OCI-M2 (cell line): Measurements from ENCODE around the gene RAB26.

ENCODE experiments used
- DNase-seq: peaks from one replicate; lab custom pipeline; 2025; ENCODE audit not compliant: unreplicated experiment; lab: John Stamatoyannopoulos, UW

RAB26 gene

DNA sequence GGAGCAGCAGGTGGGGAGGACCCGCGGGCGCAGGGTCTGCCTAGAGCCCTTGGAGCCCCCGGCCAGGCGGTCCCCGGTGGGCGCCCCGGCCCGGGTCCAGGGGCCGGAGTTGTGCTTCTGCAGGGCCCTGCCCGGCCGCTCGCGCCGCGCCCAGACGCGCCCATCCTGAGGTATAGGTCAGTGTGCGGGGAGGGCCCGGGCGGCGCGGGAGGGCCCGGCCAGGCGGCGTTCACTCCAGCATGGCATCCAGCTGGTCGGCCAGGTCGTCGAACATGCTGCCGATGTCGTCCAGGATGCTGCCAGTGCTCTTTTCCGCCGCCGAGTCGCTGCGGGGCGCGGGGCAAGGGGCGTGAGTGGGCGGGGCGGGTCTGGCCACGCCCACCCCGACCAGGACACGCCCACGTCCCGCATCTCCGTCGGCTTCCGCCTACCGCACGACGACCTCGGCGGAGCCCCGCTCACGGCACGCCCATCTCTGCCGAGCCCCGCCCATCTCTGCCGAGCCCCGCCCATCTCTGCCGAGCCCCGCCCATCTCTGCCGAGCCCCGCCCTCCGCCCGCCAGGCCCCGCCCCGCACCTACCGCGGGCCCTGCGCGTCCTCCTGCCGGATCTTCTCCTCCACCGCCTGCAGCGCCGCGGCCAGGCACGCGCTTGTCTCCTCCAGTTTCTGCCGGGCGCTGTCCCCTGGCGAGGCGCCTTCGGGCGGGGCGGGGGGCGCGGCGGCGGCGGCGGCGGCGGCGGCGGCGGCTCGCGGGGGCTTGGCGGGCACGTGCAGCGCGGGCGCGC lies 30.1 kb downstream of the RAB26 start:
- no peak for DNase-seq

DNA sequence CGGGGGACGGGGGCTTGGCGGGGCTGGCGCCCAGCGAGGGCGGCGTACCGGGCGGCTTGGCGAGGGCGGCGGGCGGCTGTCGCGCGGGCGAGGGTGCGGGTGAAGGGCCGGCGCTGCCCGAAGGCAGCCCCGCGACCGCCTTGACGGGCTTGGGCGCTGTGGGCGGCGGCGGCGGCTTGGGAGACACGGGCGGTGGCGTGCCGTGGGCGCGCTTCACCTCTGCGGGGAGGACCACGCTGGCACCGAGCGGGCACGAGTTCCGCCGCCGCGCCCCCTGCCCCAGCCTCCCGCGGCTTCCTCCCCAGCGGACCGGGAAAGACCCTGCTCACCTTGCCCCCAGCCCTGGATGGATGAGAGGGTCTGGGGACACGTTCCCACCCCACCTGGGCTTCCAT lies 30.7 kb downstream of the RAB26 start:
- no peak for DNase-seq

DNA sequence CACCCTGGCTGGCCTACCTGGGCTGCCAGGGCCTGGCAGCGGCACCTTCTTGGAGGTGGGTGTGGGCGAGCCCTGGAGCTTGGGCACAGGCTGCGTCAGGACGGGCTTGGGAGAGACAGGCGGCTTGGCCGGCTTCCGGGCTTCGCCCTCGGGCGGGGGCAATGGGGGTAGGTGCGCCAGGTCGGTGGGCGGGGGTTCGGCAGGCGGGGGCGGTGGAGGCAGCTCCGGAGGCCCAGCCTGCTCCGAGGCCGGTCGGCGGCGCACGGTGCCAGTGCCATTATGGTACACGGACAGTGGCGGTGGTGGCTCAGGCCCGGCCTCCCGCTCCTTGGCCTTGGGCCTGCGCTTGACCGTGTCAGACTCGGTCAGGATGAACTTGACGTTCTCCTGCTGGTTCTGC lies 31.2 kb downstream of the RAB26 start:
- DNase-seq: no peak

DNA sequence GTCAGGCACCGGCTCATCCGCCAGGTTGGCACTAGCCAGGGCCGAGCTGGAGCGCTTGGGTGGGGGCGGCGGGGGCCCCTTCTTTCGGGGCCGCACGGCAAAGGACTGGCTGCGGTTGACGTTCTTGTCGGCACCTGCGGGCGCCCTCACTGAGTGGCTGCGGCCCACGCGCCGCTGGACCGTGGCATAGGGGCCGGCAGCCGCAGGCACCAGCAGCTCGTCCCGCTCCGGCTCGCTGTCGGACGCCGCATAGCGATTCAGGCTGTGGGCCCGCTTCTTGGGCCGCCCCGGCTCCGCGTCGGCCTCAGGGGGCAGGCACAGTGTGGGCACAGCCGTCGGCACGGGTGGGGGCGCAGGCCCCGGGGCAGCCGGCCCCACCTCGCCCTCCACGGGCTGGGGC lies 32.0 kb downstream of the RAB26 start:
- no peak for DNase-seq

DNA sequence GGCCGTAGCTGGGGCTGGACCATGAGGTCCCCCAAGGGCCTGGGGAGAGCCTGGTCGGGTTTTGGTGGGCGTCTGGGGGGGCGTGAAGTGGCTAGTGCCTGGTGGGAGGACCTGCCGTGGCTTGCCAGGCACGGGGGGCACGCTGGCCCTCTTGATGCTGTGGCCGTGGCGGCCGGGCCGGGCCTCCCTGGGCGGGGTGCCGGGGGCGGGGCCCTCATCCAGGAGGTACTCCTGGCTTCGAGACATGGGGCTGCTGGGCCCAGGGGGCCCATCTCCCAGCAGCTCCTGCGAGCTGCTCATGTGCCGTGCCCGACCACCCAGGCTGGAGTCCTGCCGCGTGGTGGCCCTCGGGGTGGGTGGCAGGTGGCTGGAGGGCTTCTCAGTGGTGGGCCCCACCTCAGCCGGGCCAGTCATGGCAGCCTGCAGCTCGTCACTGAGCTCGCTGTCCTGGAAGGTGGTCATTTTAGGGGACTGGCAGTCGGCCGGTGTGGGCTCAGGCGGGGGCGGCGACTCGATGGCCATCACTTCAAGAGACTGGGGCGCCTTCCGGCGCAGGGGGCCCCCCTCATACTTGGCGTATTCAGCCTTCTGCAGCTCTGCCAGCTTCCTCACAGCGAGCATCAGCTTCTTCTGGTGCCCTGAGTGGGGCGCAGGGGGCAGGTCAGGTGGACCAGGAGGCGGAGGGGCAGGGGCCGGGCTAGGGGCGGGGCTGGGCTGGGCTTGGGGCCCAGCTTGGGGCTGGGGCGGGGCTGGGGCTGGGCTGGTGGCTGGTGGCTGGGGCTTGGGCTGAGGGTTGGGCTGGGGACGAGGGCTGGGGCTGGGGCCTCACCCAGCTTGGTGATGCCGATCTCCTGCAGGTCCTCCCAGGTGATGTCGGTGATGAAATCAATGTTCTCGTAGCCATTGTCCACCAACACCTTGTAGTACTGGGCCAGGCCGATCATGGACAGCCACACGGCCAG lies 32.8 kb downstream of the RAB26 start:
- no peak for DNase-seq

DNA sequence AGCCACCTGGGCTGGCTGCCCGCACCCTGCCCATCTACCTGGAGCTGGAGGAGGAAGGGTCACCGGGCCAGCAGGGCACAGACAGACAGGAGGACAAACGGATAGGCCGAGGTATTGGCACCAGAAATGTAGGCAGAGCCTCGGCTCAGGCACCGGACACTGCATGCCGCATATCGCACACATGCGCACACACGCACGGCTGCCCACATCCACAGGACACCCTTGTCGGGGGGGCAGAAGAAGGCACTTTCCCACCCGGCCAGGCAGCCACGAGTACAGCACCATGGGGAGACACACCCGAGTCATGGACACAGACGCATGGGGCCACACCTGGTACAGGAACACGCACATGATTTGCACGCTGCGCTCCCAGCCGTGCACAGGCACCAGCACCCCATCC lies 33.5 kb downstream of the RAB26 start:
- DNase-seq: no peak

DNA sequence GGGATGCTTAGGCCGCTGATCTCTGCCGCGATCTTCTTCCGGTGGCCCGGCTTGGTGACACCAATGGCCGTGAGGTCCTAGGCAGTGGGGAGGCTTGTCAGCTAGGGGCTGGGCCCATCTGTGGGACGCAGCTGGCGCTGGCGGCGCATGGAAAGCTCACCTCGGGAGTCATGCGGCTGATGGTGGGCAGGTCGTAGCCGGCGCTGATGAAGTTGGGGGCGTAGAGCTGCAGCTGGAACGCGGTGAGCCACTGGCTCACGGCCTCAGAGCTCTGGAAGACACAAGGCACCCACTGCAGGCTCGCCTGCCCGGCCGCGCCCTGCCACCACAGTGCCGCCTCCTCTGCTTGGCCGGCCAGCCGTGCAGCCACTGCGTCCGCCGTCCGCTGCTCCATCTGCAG lies 35.2 kb downstream of the RAB26 start:
- DNase-seq: no peak

DNA sequence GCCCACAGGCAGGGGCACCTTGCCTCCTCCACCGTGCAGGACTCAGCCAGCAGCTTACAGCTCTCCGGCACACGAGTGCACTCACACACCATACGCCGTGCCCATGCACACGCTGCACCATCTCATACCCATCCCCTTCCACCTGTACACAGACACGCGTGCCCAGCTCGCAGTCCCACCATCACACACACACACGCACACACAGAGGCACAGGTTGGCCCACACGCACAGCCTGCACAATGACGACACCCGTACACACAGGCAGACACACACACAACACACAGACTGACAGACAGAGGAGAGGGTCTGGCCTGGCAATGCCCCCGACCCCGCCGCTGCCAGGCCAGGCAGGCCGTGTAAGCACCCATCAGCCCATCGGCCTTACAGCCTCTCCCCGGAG lies 35.9 kb downstream of the RAB26 start:
- no peak for DNase-seq

DNA sequence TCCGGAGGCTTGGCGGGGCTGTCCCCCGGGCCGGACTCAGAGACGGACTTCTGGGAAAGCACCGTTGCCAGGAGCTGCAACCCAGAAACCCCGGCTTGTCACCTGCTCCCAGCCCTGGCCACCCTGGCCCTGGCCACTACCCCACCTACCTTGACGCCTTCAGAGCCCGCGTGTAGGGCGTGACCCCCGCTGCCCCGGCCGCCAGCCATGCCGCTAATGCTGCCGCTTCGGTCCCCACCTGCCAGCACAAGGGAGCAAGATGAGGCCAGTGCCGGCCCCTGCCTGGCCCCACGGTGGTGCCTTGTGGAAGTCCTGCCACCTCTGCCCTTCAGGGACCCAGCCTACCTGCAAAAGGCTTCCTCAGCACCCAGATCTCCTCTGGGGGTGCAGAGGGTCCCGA lies 36.5 kb downstream of the RAB26 start:
- DNase-seq: no peak

DNA sequence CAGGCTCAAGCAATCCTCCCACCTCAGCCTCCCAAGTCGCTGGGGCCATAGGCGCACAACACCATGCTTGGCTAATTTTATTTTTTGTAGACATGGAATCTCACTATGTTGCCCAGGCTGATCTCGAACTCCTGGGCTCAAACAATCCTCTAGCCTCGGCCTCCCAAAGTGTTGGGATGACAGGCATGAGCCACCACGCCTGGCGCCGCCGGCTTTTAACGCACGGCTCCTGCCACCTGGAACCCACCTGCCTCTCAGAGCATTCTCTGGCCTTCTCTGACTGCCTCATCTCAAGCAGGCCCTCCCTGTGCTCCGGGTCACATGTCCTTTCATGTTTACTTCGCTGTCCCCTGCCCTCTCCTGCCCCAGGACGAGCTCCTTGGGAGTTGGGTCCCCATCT lies 37.6 kb downstream of the RAB26 start:
- no peak for DNase-seq

DNA sequence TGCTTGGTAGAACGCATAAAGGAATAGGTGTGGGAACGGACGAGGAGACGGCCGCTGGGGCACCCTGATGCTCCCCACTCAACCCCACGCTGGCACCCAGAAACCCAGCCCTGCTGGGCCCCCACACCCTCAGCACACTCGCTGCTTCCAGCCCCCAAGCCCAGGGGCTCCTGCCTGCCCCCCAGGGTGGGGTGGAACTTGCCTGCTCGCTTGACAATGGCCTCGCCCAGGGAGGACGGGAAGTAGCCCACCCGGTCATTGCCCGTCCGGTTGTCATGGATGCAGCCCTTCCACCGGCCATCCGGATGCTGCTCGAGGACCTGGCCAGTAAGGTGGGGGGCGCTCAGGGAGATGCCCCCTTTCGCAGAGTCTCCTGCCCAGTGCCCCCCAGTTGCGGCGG lies 38.1 kb downstream of the RAB26 start:
- no peak for DNase-seq

DNA sequence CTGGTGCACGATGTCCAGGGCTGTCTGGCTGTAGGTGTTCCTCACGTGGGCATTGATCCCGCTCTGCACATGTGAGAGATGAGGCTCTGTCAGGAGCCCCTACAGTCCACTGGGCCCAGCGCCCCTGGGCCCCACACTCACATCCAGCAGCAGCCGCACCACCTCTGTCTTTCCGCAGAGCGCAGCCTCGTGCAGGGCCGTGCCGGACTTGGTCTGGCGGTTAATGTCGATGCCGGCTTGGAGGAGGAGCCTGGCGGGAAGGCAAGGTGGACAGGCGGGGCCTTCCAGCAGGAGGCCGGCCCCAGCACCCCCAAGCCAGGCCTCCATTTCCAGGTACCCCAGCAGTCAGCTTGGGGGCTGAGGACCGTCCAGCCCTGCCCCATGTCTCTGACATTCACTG lies 38.8 kb downstream of the RAB26 start:
- no peak for DNase-seq

DNA sequence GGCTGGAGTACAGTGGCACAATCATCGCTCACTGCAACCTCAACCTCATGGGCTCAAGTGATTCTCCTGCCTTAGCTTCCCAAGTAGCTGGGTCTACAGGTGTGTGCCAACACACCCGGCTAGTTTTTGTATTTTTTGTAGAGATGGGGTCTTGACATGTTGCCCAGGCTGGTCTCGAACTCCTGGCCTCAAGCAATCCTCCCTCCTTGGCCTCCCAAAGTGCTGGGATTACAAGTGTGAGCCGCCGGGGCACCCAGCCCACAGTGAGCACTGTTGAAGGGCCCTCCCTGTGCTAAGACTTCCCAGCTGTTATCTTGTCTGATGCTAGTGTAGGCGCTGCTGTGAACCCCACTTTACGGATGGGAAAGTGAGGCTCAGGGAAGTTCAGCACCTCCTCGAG lies 40.0 kb downstream of the RAB26 start:
- DNase-seq: no peak

DNA sequence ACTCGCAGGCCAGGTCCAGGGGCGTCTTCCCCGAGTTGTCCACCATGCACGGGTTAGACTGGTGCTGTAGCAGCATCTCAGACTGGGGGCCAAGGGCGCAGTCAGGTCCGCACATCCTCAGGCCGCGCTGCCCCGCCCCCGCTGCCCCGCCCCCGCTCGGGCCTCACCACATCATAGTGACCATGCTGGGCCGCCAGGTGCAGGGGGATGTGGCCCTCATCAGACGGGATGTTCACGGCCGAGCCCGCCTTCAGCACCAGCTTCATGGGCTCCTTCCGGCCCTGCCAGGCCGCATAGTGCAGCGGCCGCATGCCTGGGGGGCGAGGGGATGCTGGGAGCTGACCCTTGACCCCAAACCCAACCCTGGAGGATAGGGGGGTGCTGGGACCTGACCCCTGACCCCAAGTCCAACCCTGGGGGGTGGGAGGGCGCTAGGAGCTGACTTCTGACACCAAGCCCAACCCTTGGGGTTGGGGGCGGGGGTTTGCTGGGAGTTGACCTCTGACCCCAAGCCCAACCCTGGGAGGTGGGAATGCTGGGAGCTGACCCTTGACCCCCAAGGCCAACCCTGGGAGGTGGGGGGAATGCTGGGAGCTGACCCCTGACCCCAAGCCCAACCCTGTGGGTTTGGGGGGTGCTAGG lies 40.9 kb downstream of the RAB26 start:
- DNase-seq: no peak

DNA sequence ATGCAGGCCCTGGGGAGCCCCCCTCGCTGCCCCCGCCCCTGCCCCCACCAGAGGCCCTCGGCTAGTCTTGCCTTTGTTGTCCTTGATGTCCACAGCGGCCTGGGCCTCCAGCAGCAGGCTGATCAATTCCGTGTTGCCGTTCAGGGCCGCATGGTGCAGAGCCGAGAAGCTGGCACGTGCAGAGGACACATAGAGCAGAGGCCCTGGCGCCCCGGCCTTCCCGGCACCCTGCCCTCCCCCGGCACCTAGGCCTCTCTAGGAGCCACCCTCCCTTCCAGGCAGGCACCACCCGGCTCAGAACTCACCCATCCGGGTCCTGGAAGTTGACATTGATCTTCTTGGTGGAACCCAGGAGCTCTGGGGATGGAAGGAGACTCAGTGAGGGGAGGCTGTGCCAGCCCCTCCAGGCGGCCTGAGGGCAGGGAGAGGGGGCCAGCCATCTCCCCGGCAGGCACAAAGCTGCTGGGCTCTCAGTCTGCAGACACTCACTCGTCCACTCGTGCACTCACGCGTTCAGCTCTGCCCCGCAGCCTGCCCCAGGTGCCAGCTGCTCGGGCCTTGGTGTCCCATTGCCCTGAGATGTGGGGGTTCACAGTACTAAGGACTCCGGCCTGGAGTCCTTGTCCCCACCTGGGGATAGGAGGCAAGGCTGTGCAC lies 41.7 kb downstream of the RAB26 start:
- DNase-seq: no peak

DNA sequence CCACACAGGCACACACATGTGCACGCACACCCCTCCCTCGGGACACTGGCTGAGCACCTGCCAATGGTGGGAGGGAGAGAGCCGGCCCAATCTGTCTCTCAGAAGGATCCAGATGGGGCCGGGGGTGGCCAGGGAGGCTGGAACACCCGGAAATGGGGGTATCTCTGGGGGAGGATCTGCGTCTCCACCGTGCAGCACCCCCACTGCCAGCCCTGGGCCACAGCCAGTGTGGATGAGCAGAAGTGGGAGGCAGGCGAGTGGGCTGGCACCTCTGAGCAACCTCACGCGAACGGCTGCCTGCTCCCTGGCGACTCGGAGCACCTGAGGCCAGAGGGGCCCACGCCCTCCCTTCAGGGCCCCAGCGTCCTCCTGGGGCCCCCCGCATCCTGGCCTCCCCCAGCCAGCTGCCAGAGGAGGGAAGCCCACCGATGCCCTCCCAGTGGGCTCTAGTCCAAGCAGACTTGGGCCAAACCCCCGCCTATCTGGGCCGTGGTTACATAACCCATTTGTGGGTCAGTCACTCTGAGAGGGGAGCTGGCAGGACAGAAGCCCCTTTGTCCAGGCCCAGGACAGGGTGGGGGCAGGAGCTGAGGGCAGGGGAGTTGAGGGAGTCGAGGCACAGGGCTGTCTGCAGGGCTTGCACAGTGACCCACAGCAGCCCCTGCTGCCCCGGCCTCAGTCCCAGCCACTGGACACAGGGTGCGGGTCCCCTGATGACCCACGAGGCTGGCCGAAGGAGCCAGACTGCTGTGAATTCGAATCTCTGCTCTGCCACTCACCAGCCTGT lies 42.4 kb downstream of the RAB26 start:
- no peak for DNase-seq

DNA sequence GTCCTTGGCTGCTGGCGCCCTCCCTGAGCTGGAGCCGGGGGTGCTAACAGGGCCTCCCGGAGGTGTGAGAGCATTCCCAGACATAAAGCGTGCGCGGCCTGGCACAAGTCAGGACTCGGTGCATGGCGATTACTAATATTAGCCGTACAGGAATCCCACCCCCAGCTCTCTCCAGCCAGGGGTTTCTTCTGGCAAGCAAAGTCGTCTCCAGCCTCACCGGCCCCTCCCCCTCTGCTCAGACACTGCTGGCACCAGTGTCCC lies 43.0 kb downstream of the RAB26 start:
- no peak for DNase-seq

DNA sequence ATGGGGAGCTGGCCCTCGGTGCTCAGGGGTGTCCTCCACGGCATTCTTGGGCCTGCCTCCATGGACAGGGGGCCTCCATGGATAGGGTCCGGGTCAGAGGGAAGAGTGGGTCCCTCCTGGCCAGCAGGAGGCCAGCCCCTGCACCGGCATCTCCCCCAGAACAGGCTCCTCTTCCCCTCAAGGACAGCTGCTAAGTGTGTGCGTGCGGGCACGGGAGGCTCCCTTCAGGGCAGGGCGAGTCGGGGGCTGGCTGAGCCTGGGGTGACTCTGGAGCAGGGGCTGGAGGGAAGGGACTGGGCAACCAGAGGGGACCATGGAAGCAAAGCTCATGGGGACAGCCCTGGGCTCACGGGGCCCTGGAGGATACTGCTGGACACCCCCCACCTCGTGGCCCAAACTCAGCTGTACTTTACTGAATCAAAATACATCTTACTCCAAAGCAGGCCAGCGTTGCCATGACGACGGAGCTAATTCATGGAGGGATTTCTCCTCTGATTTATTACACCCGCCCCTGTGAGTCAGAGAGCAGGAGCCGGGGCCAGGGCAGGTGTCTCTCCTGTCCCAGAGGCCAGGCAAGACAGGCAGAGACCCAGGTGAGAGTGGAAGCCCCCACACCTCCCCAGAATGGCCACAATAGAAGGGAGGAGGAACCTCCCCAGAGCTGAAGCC lies 45.9 kb downstream of the RAB26 start:
- DNase-seq: no peak

DNA sequence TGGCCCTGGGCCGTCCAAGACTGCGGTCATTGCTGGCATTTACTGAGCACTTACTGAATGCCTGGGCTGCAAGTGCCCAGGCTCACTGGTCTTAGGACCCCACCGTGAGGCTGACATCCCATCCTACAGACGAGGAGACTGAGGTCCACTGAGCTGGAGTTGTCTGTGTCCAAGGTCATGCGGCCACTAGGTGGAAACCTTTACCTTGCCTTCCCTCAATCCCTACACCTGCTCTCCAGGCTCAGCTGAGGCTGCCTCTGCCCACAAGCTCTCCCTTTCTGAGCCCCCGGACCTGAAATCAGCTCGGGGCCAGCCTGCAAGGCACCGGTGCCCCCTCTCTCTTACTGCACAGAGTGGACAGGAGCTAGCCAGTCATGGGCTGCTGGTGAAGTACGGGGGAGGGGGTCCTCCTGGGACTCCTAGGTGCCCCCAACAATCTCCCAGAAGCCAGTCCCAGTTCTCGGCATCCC lies 46.5 kb downstream of the RAB26 start:
- no peak for DNase-seq
